ENCODE results near the gene KCNS3.

DNA sequence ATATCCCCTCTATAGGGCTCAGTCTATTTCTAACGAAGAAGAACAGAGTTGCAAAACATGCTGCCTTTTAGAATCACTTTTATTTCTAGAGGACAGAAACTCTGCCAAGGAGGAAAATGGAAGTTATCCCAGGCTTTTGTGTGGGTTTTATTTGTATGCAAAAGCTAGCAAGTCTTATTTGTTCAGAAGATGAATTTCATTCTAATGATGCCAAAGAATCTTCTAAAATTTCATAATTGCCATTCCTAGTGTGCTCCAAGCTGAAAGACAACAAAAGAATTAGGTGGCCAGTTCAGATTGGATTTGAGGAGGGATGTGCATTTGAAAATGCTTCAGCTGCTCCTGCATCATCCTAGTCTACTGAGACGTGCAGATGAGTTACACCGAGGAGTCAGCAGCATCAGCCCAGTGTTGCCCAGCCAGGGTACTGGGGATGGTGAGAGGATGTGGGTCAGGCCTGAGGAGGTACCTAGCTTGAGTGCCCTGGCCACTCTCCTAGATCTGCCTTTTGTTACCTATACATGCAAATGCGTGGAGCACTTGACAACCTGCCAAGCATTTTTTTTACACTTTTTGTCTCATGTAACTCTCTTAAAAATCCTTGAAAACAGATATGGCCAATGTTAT, 80.1 kb downstream of the KCNS3 start:
- TF ChIP-seq BACH2 (CRISPR knock-in tag; IDR thresholded peaks at IDR 0.05; ENCODE audit: borderline replicate concordance) (no peak), ARNTL (CRISPR knock-in tag; IDR thresholded peaks at IDR 0.05; ENCODE audit: borderline replicate concordance, low read depth) (no peak), ZFP30 (CRISPR knock-in tag; IDR thresholded peaks at IDR 0.05) (no peak)
- TF ChIP-seq, protein P1, sequence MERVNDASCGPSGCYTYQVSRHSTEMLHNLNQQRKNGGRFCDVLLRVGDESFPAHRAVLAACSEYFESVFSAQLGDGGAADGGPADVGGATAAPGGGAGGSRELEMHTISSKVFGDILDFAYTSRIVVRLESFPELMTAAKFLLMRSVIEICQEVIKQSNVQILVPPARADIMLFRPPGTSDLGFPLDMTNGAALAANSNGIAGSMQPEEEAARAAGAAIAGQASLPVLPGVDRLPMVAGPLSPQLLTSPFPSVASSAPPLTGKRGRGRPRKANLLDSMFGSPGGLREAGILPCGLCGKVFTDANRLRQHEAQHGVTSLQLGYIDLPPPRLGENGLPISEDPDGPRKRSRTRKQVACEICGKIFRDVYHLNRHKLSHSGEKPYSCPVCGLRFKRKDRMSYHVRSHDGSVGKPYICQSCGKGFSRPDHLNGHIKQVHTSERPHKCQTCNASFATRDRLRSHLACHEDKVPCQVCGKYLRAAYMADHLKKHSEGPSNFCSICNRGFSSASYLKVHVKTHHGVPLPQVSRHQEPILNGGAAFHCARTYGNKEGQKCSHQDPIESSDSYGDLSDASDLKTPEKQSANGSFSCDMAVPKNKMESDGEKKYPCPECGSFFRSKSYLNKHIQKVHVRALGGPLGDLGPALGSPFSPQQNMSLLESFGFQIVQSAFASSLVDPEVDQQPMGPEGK (CRISPR knock-in tag; IDR thresholded peaks at IDR 0.05; ENCODE audit: borderline replicate concordance), result no peak

Data from SK-N-SH treated with all-trans-retinoic acid at 6 μM for 48 hours (cell line).